Fibroblast of villous mesenchyme (primary cell): ENCODE measurements around the gene SIGLEC11. TPM values are rescaled to one million over a fixed set of nuclear protein-coding genes. Genes with fewer than 3 reads are reported as not detected.

Source experiments
- DNase-seq: peaks from one replicate; pipeline ENCODE4 v3.0.0-alpha.2; 2010; ENCODE audit warnings: low read depth
- H3K4me3 ChIP-seq: 2 replicates; pipeline ENCODE4 v1.5.1; 2011; ENCODE audit warnings: low read depth, mild to moderate bottlenecking, low read length
- CTCF ChIP-seq: IDR thresholded peaks from 2 replicates; pipeline ENCODE4 v1.5.1; 2012; ENCODE audit warnings: low read depth, mild to moderate bottlenecking, low read length; ENCODE audit not compliant: insufficient read depth
- total RNA-seq: library from RNA; depleted of rRNA; stranded (reverse); fragments of >200 nt; gene quantifications from 2 replicates; pipeline ENCODE4 v1.2.3, GENCODE V29; 2012

The SIGLEC11 gene
- total RNA-seq, 1 donor: not detected

GRCh38 chr19:49939721-49940481 lies 21.1 kb downstream of the SIGLEC11 start:
- H3K4me3 ChIP-seq: no peak overlapping the region
- TF ChIP-seq CTCF: peak; percentile 14
- DNase-seq: no peak

GRCh38 chr19:49938662-49939061 lies 22.3 kb downstream of the SIGLEC11 start:
- no peak for TF ChIP-seq CTCF
- no peak for DNase-seq
- H3K4me3 ChIP-seq: no peak overlapping the region

- peak; percentile 96 for TF ChIP-seq CTCF
- peak overlapping the region; percentile 48 for H3K4me3 ChIP-seq
- peak; percentile 66 for DNase-seq
These were observed 23.1 kb downstream of the SIGLEC11 start for GRCh38 chr19:49937750-49938381.

- H3K4me3 ChIP-seq: no peak overlapping the region
- no peak for TF ChIP-seq CTCF
- DNase-seq: no peak
These were observed 24.4 kb downstream of the SIGLEC11 start for GRCh38 chr19:49936549-49936948.

GRCh38 chr19:49933643-49934042 lies 27.3 kb downstream of the SIGLEC11 start:
- no peak overlapping the region for H3K4me3 ChIP-seq
- TF ChIP-seq CTCF: no peak
- DNase-seq: no peak

GRCh38 chr19:49932731-49933131 lies 28.2 kb downstream of the SIGLEC11 start:
- H3K4me3 ChIP-seq: no peak overlapping the region
- no peak for TF ChIP-seq CTCF
- no peak for DNase-seq

- DNase-seq: no peak
- TF ChIP-seq CTCF: no peak
- no peak overlapping the region for H3K4me3 ChIP-seq
These were observed 28.9 kb downstream of the SIGLEC11 start for GRCh38 chr19:49932041-49932451.
